ENCODE measurements around the gene RAD50. TPM values are rescaled to one million over a fixed set of nuclear protein-coding genes. Genes with fewer than 3 reads are reported as not detected.

The RAD50 gene
- total and polyA plus RNA-seq, 7 donors = 6.8 to 35.9 (median 28.5) TPM

- H3K36me3 ChIP-seq (ENCODE audit: insufficient read depth in 1 of 2, low read depth in 1 of 2) = peaks cover 14 to 63% of the 10 kb centered on the region in 2 donors
- intact Hi-C loops (cut with DNase I) = no loop called here
- no peak for ATAC-seq
Measured at GRCh38 chr5:132644177-132644576, 87.4 kb downstream of the RAD50 start.

DNA sequence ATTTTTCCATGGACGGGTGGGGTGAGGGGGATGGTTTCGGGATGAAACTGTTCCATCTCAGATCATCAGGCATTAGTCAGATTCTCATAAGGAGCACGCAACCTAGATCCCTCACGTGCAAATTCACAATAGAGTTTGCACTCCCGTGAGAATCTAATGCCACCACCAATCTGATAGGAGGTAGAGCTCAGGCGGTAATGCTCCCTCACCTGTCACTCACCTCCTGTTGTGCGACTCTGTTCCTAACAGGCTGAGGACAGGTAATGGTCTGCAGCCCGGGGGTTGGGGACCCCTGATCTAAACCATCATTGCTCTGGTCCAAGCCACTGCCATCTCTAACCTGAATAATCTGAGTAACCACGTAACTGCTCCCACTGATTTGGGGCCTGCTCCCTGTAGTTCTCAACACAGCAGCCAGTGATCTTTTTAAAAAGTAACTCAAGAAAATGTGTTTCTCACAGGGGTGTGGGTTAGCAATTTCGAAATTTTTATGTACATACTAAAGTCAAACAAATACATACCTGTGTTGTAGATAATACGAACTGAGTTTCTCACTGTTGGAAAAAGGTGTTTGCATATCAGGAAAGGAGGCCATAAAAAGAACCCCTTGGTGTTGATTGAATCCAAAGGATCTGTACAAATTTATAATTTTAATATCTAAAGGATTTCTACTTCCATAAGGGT, 89.9 kb downstream of the RAD50 start:
- no peak for DNase-seq
- H3K36me3 ChIP-seq (ENCODE audit: insufficient read depth in 1 of 2, low read depth in 1 of 2) = peaks cover 6 to 38% of the 10 kb centered on the region in 2 donors
- whole genome bisulfite sequencing, 3 donors = 93 to 95% (median 94%) methylated on average over 11 of the region's 11 CpGs
- ATAC-seq = no peak
- intact Hi-C loops (cut with DNase I) = no loop called here
- no peak overlapping the region for H3K4me3 ChIP-seq
- H3K4me1 ChIP-seq = no peaks in the 10 kb centered on the region
- peaks cover 5% of the 10 kb centered on the region for H3K9me3 ChIP-seq
- H3K27ac ChIP-seq = no peak overlapping the region
- TF ChIP-seq CTCF (IDR thresholded peaks at IDR 0.05) = no peak
- no peaks in the 10 kb centered on the region for H3K27me3 ChIP-seq (ENCODE audit: insufficient read depth in 3 of 3, low read length in 2 of 3)

More at GRCh38 chr5:132644177-132644576, 87.4 kb downstream of the RAD50 start:
- no peak for TF ChIP-seq CTCF (IDR thresholded peaks at IDR 0.05)
- H3K4me1 ChIP-seq = no peaks in the 10 kb centered on the region
- no peak for DNase-seq
- H3K9me3 ChIP-seq = peaks cover 5% of the 10 kb centered on the region
- H3K27me3 ChIP-seq (ENCODE audit: insufficient read depth in 3 of 3, low read length in 2 of 3) = no peaks in the 10 kb centered on the region
- H3K27ac ChIP-seq = no peak overlapping the region
- H3K4me3 ChIP-seq = no peak overlapping the region

DNA sequence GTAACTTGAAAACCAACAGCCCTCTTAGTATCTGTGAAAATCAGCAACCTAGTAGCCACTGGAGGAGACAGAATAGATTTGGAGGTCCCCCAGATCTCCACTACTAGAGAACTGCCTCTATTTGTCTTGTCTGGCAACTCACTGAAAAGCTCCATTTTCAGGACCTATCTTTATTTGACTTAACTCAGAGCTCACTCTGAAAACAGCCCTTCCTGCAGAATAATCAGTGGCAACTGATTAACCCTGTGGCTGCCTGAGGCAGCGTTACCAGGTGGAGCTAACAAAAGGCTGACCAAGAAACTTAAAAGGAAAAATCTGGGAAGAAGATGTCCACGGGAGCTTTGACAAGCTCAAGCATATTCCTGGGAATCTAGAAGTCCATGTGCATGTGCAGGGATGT, 90.7 kb downstream of the RAD50 start:
- no peak overlapping the region for H3K4me3 ChIP-seq
- ATAC-seq = no peak
- H3K27ac ChIP-seq = no peak overlapping the region
- WGBS, 3 donors = 91 to 97% (median 95%) methylated on average over 2 of the region's 2 CpGs
- peaks cover 5% of the 10 kb centered on the region for H3K9me3 ChIP-seq
- peaks cover 4 to 30% of the 10 kb centered on the region in 2 donors for H3K36me3 ChIP-seq (ENCODE audit: insufficient read depth in 1 of 2, low read depth in 1 of 2)
- intact Hi-C loops (cut with DNase I) = no loop called here
- no peaks in the 10 kb centered on the region for H3K4me1 ChIP-seq
- no peak for DNase-seq
- TF ChIP-seq CTCF (IDR thresholded peaks at IDR 0.05) = no peak
- H3K27me3 ChIP-seq (ENCODE audit: insufficient read depth in 3 of 3, low read length in 2 of 3) = no peaks in the 10 kb centered on the region

- H3K9me3 ChIP-seq = peaks cover 5% of the 10 kb centered on the region
- H3K36me3 ChIP-seq (ENCODE audit: insufficient read depth in 1 of 2, low read depth in 1 of 2) = peaks cover 1 to 21% of the 10 kb centered on the region in 2 donors
- TF ChIP-seq CTCF (IDR thresholded peaks at IDR 0.05) = no peak
- no peak for ATAC-seq
- no peaks in the 10 kb centered on the region for H3K27me3 ChIP-seq (ENCODE audit: insufficient read depth in 3 of 3, low read length in 2 of 3)
- WGBS, 3 donors = 93 to 98% (median 93%) methylated on average over 1 of the region's 1 CpG
- H3K4me3 ChIP-seq = no peak overlapping the region
- H3K27ac ChIP-seq = no peak overlapping the region
- no peak for DNase-seq
- intact Hi-C loops (cut with DNase I) = no loop called here
- H3K4me1 ChIP-seq = no peaks in the 10 kb centered on the region
Measured at GRCh38 chr5:132648355-132648754, 91.6 kb downstream of the RAD50 start.
